HCT116 (cell line): ENCODE measurements around the gene NBEAL2. TPM values are rescaled to one million over a fixed set of nuclear protein-coding genes. Genes with fewer than 3 reads are reported as not detected.

ENCODE experiments used
- ATAC-seq: fragments of 200-7000 bp; cut with Tn5 transposase; 2 replicates; pipeline ENCODE4 v1.9.1; 2020; ENCODE audit warnings: mild to moderate bottlenecking, moderate library complexity
- BruUV-seq: library from RNA; stranded (reverse); fragments of 400-500 nt; replicated peaks from 2 replicates; lab custom pipeline; 2021; lab: Mats Ljungman, UMichigan
- CTCF ChIA-PET: fragments of 300-600 bp; sonication (Branson Sonifier 250); formaldehyde crosslinking; loops from one replicate; lab custom pipeline; 2021; ENCODE audit warnings: antibody characterized with exemption; lab: Charles Lee
- POLR2A ChIA-PET: fragments of 300-600, 350-600 bp; sonication (Branson Sonifier 250); formaldehyde crosslinking; loops from one replicate; lab custom pipeline; 2021; ENCODE audit warnings: antibody characterized with exemption; lab: Charles Lee
- RAD21 ChIA-PET, 2 experiments: fragments of 300-600 bp; sonication (Branson Sonifier 250); formaldehyde crosslinking; loops; one replicate each; lab custom pipeline; 2023; ENCODE audit warnings: low total read pairs in 2 of 2; ENCODE audit not compliant: uncharacterized antibody in 2 of 2, unreplicated experiment in 2 of 2, low non-redundant PET in 1 of 2; lab: Charles Lee
- DNase-seq: peaks from one replicate; pipeline ENCODE4 v3.0.0-alpha.2; 2010; ENCODE audit warnings: low read depth, low spot score
- H2AFZ ChIP-seq: fragments of 200-600 bp; shearing (Covaris generic), sonication (generic); 2 replicates; pipeline ENCODE4 v1.6.1; 2017; ENCODE audit warnings: low read depth, mixed run types, mixed read lengths, antibody characterized with exemption, low read length; ENCODE audit not compliant: poor library complexity, severe bottlenecking
- H3K27ac ChIP-seq: 2 replicates; pipeline ENCODE4 v1.5.1; 2012; ENCODE audit warnings: low read depth, low read length
- H3K27me3 ChIP-seq: fragments of 200-600 bp; sonication (generic); 2 replicates; pipeline ENCODE4 v1.6.1; 2016; ENCODE audit warnings: mixed run types, low read length, mixed read lengths; ENCODE audit not compliant: insufficient read depth
- H3K36me3 ChIP-seq, 2 experiments: fragments of 200-500 bp in 1 of 2; fragments of 200-600 bp in 1 of 2; sonication (Bioruptor generic) in 1 of 2; sonication (generic) in 1 of 2; 2 replicates each; pipeline versions ENCODE4 v1.5.1 to v1.6.1; 2014 to 2016; ENCODE audit warnings: low read length in 2 of 2, inconsistent platforms in 1 of 2, mixed read lengths in 1 of 2, mixed run types in 1 of 2; ENCODE audit not compliant: insufficient read depth in 2 of 2, control insufficient read depth in 1 of 2
- H3K4me1 ChIP-seq, 2 experiments: fragments of 200-600 bp in 1 of 2; sonication (generic) in 1 of 2; 2 replicates each; pipeline versions ENCODE4 v1.5.1 to v1.6.1; 2012 to 2017; ENCODE audit warnings: low read length in 2 of 2, inconsistent platforms in 1 of 2, mild to moderate bottlenecking in 1 of 2, mixed read lengths in 1 of 2, mixed run types in 1 of 2, moderate library complexity in 1 of 2; ENCODE audit not compliant: insufficient read depth in 2 of 2, control insufficient read depth in 1 of 2
- H3K4me2 ChIP-seq: fragments of 200-600 bp; sonication (generic); 2 replicates; pipeline ENCODE4 v1.6.1; 2017; ENCODE audit warnings: mixed run types, low read length, mixed read lengths
- H3K4me3 ChIP-seq, 2 experiments: fragments of 200-600 bp in 1 of 2; sonication (generic) in 1 of 2; replicated peaks in 1 of 2; 2 replicates each; pipeline ENCODE4 v1.5.1; 2011 to 2016; ENCODE audit warnings: low read length in 2 of 2, control low read depth in 1 of 2, low read depth in 1 of 2, mild to moderate bottlenecking in 1 of 2, mixed read lengths in 1 of 2, mixed run types in 1 of 2
- H3K79me2 ChIP-seq: fragments of 200-600 bp; sonication (generic); 2 replicates; pipeline ENCODE4 v1.6.1; 2017; ENCODE audit warnings: mild to moderate bottlenecking, mixed run types, low read length, moderate library complexity, mixed read lengths; ENCODE audit not compliant: insufficient read depth
- H3K9ac ChIP-seq: fragments of 200-600 bp; sonication (generic); 2 replicates; pipeline ENCODE4 v1.6.1; 2016; ENCODE audit warnings: low read length, mixed read lengths
- H3K9me2 ChIP-seq: fragments of 200-600 bp; sonication (generic), shearing (Covaris generic); 2 replicates; pipeline ENCODE4 v1.6.1; 2017; ENCODE audit warnings: mixed run types, mild to moderate bottlenecking, moderate library complexity; ENCODE audit not compliant: insufficient read depth
- H3K9me3 ChIP-seq, 2 experiments: fragments of 200-500 bp in 1 of 2; fragments of 200-600 bp in 1 of 2; sonication (Bioruptor generic) in 1 of 2; sonication (generic) in 1 of 2; 2 replicates each; pipeline ENCODE4 v1.6.1; 2014 to 2017; ENCODE audit warnings: low read length in 2 of 2, mixed read lengths in 2 of 2, inconsistent platforms in 1 of 2, low read depth in 1 of 2, mild to moderate bottlenecking in 1 of 2, mixed run types in 1 of 2, moderate library complexity in 1 of 2; ENCODE audit not compliant: control insufficient read depth in 1 of 2, insufficient read depth in 1 of 2
- H4K20me1 ChIP-seq: fragments of 200-600 bp; sonication (generic), shearing (Covaris generic); 2 replicates; pipeline ENCODE4 v1.6.1; 2017; ENCODE audit warnings: mixed run types, mild to moderate bottlenecking, moderate library complexity; ENCODE audit not compliant: insufficient read depth
- ATF3 ChIP-seq: IDR thresholded peaks from 2 replicates; pipeline ENCODE4 v1.6.1; 2012
- CEBPB ChIP-seq: IDR thresholded peaks from 2 replicates; pipeline ENCODE4 v1.6.1; 2012; ENCODE audit warnings: low read depth
- ELF1 ChIP-seq: IDR thresholded peaks from 2 replicates; pipeline ENCODE4 v1.6.1; 2012; ENCODE audit warnings: low read depth, borderline replicate concordance
- EZH2 ChIP-seq: fragments of 200-600 bp; sonication (generic); IDR thresholded peaks from 2 replicates; pipeline ENCODE4 v1.6.1; 2017; ENCODE audit warnings: antibody characterized with exemption, mixed run types
- FOSL1 ChIP-seq: IDR thresholded peaks from 2 replicates; pipeline ENCODE4 v1.6.1; 2012; ENCODE audit warnings: low read depth
- MAX ChIP-seq: IDR thresholded peaks from 2 replicates; pipeline ENCODE4 v1.6.1; 2012
- SIN3A ChIP-seq: IDR thresholded peaks from 2 replicates; pipeline ENCODE4 v1.6.1; 2012; ENCODE audit warnings: low read depth
- SP1 ChIP-seq: IDR thresholded peaks from 2 replicates; pipeline ENCODE4 v1.6.1; 2012; ENCODE audit warnings: low read depth
- TCF7L2 ChIP-seq: IDR thresholded peaks from 2 replicates; pipeline ENCODE4 v1.7.0; 2011; ENCODE audit warnings: borderline replicate concordance, inconsistent platforms; ENCODE audit not compliant: insufficient read depth, insufficient read length; ENCODE audit errors: extremely low read depth
- ZBTB33 ChIP-seq: IDR thresholded peaks from 2 replicates; pipeline ENCODE4 v1.6.1; 2011; ENCODE audit warnings: mild to moderate bottlenecking, low read length, moderate library complexity; ENCODE audit not compliant: insufficient replicate concordance; ENCODE audit errors: extremely low read depth
- ZFX ChIP-seq: fragments of 450-650 bp; IDR thresholded peaks from 2 replicates; pipeline ENCODE4 v1.6.1; 2017
- ZNF274 ChIP-seq: fragments of 200-500 bp; sonication (Bioruptor generic); IDR thresholded peaks from 2 replicates; pipeline ENCODE4 v1.6.1; 2014; ENCODE audit warnings: mild to moderate bottlenecking, low read depth, low read length, inconsistent platforms
- intact Hi-C: fragments of 100-400 bp; cut with micrococcal nuclease; formaldehyde crosslinking; loops from 2 replicates; pipeline ENCODE4 v1.10.0; 2022
- total RNA-seq: library from RNA; stranded (reverse); gene quantifications from one replicate; pipeline ENCODE4 v1.2.1, GENCODE V29; 2021; ENCODE audit not compliant: unreplicated experiment
- TF ChIP-seq, protein P1 (sequence below), 3 experiments: fragments of 200-600 bp in 1 of 3; sonication (generic) in 1 of 3; IDR thresholded peaks in 2 of 3; conservative IDR thresholded peaks in 1 of 3; 2 replicates each; pipeline ENCODE4 v1.5.1; 2012 to 2017; ENCODE audit warnings: low read depth in 2 of 3, low read length in 2 of 3, antibody characterized with exemption in 1 of 3, borderline replicate concordance in 1 of 3, control low read depth in 1 of 3, mild to moderate bottlenecking in 1 of 3, mixed read lengths in 1 of 3, mixed run types in 1 of 3, moderate library complexity in 1 of 3; ENCODE audit not compliant: insufficient read depth in 1 of 3

The NBEAL2 gene
- total RNA-seq, 1 experiment from 2014 or later: 72.9 TPM

DNA sequence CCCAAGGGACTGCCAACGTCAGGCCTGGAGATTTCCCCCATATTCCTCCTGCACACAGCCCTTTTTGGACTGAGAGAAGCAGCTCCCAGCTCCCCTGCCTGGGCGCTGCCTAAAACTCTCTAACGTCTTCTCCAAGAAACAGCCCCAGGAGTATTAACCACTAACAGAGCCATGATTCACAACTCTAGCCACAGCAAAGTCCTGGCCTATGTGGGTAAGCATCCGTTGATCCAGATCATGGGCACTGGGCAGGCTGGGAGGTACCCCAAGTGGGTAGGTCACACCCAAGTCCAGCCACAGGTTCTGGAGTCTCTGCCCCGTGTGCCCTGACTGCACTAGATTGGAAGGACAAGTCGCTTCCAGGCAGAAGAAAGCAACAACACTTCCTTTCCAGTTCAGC is 31.9 kb downstream of the NBEAL2 start:
- TF ChIP-seq SIN3A (no peak), CEBPB (no peak), ATF3 (no peak), TCF7L2 (no peak), ELF1 (no peak), MAX (no peak), ZNF274 (no peak), EZH2 (no peak), ZFX (no peak), SP1 (no peak), FOSL1 (no peak), ZBTB33 (no peak)
- TF ChIP-seq, protein P1, sequence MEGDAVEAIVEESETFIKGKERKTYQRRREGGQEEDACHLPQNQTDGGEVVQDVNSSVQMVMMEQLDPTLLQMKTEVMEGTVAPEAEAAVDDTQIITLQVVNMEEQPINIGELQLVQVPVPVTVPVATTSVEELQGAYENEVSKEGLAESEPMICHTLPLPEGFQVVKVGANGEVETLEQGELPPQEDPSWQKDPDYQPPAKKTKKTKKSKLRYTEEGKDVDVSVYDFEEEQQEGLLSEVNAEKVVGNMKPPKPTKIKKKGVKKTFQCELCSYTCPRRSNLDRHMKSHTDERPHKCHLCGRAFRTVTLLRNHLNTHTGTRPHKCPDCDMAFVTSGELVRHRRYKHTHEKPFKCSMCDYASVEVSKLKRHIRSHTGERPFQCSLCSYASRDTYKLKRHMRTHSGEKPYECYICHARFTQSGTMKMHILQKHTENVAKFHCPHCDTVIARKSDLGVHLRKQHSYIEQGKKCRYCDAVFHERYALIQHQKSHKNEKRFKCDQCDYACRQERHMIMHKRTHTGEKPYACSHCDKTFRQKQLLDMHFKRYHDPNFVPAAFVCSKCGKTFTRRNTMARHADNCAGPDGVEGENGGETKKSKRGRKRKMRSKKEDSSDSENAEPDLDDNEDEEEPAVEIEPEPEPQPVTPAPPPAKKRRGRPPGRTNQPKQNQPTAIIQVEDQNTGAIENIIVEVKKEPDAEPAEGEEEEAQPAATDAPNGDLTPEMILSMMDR (IDR thresholded peaks at IDR 0.05 in 2 of 3, conservative IDR thresholded peaks at IDR 0.05 in 1 of 3; ENCODE audit: borderline replicate concordance in 1 of 3, insufficient read depth in 1 of 3, low read depth in 2 of 3, low read length in 2 of 3): no peak
- RAD21 ChIA-PET: no interaction called here

More for the DNA sequence above, 31.9 kb downstream of the NBEAL2 start:
- Histone ChIP-seq H2AFZ (no peak overlapping the region), H3K36me3 (peaks cover under 1 to 6% of the 10 kb centered on the region in 2 experiments; a peak in 2 of 4 replicates), H3K4me2 (no peak overlapping the region), H4K20me1 (no peaks in the 10 kb centered on the region), H3K4me1 (no peaks in the 10 kb centered on the region), H3K9me3 (no peaks in the 10 kb centered on the region), H3K27ac (no peak overlapping the region), H3K27me3 (no peaks in the 10 kb centered on the region), H3K9me2 (no peaks in the 10 kb centered on the region), H3K4me3 (no peak overlapping the region), H3K79me2 (no peaks in the 10 kb centered on the region), H3K9ac (no peak overlapping the region)
- ATAC-seq (no peak), DNase-seq (no peak)
- CTCF ChIA-PET: no interaction called here
- intact Hi-C loops: no loop called here
- BruUV-seq: no TSS peak
- POLR2A ChIA-PET: no interaction called here
